ENCODE data around the gene NDUFAF4.

Gene NDUFAF4

DNA sequence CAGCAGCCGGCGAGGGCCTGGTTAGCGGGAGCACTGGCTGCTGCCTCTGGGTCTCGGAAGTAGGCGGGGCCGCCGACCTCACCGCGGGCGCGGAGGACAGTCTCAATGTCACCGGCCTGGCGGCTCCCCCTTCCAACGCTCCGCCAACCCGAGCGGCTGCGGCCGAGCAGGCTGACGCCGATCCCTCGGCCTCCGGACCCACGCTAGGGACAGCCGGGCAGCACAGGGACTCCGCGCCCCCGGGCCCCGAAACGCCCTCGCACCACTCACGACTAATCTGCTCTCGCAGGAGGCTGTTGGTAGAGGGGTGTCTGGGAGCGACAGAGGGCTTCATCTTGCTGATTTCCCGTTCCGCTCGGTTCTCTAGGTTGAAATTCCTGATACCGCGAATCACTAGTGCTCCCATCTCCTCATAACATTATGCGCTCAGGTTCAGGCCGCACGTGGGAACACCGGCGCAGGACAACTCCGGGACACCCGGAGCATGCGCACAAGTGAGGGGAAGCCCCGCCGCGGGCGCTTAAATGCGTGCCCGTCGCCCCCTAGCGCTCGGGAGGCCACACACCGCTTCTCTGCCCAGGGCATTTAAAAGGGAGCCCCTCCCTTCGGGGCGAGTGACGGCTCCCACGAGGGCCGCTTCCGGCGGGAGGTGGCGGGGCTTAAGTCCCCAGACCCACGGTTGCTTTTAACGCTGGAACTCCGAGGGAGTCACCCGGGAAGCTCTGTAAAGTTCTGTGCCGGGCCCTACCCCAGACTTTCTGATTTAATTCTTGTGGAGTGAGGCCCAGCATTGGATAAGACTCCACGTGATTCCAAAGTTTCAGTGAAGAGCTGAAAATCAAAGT is at the start of gene NDUFAF4:
Gene NDUFAF4 (minus strand): TSS at position 496 of the 845 bp plus-strand sequence. CDS start 90 bp downstream, at position 406.
- no peak for FAIRE-seq

DNA sequence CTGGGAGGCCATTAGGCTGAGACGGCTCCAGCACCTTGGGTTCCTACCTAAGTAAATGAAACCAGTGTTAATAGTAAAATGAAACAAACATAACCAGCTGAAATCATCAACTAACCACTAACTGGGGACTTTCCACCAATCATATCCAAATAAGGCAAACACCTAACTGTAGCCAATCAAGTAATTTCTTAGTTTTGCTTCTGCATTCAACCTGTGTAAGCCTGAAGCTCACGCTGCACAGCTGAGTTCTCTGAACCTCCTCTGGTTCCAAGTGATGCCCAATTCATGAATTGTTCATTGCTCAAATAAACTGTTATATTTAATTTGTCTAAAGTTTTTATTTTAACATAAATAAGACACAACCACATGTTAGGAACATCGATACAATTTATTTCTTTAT is 49.4 kb upstream of the NDUFAF4 start:
- no peak for FAIRE-seq

DNA sequence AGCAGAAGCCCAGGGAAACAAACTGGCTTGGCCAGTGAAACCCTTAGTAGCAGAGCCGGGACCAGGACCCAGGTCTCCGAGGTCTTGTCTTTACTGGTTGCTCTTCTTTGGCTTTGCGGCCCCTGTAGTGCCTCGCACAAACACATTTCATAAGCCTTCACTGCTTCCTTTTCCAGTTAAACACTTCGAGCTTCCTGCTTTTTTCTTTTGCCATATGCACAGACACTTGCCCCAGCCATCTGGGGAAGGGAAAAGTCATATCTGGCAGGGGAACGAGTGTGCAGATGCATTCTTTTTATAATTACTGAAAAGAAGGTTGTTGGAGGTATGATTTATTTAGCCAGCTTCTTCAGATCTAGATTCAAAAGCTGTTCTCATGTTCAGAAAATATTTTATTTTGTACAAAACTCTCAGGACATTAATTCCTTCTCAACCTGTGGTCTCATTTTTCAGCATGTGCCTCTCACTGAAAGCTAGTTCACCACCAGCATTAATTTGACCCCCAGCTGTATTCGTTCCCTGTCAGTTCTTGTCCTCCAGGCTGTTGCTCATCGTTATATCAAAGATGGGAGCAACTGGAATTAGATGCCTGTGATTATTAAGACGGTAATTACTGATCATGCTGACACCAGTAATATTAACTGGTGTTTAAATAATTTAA is 46.0 kb upstream of the NDUFAF4 start:
- no peak for FAIRE-seq

DNA sequence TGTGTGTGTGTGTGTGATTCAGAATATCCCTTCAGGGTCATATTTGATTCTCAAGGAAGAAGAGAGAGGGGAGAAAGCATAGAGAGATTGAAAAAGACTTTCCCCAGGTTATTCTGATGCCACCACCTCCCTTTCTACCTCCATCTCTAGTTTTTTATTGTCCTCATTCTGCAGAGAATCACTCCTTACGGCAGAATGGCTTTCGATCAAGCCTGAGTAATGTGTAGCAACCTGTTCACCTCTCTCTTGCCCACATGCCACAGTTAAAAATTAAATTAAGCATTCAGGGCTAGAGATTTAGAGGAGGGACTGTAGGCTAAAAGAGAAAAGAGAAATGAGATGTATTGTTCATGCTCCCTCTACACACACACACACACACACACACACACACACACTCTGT is 45.0 kb upstream of the NDUFAF4 start:
- no peak for FAIRE-seq

DNA sequence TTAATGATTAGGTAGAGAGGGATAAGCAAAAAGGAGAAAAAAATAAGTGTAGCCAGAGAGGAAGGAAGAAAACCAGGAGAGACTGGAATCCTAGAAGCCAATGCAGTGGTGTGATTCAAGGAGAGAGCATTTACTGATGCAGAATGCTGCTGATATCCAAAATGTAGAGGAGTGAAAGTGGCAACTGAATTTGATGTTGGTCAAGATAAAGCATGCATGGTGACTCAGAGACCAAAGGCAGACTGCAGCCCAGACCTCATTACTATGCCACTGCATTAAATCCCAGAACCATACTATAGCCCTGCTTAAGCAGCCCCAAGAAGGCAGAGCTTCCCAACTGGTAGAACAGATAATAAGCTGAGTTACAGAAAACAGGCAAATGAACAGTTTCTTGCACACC is 42.6 kb upstream of the NDUFAF4 start:
- no peak for FAIRE-seq

DNA sequence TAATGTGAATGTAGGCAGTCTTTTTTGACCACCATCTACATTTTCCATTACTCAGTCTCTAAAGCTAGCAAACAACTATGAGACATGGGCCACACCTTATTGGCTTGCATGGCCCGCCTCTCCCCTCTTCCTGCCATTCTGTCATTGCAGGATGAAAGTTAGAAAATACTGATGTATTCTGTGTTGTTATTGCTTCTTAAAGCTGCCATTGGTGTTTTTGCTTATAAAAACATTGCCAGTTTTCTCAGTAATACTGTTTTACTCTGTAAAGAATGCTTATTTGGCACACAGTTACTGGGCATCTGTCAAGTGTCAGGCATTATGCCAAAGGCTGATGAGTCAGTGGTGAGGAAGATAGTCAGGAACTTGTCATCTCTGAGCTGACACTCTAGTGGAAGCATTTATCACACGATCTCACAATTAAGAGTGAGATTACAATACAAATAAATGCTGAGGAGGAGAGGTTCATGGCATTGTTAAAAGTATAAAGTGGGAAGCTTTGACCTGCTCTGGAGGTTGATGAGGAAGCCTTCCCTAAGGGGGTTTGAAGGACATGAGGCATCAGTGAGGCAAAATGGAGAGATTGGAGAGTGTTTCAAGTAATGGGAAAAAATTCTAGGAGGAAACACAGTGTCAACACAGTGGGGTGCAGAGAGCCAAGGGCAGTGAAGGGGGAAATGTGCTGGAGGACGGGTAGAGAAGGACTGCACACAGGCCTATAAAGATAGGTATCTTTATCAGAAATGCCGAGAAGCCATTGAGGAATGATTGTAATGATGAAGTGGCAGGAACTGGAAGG is 41.5 kb upstream of the NDUFAF4 start:
- no peak for FAIRE-seq

DNA sequence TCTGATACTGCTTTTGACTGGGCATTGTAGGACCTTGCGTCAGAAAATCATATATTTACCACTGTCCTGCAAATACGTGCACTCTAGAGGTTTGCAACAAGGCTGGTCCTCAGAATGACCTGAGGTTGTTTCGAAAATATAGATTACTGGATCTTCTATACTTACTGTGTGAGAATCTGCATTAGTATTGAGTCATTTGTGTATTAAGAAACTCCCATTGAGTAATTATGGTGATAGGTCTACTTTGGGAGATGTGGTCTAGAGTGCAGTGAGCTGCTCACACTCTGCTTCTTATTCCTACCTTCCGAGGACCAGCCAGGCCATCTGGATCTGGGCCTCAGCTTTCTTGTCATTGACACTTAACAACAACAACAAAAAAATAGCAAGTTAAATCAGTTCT is 36.4 kb upstream of the NDUFAF4 start:
- no peak for FAIRE-seq

DNA sequence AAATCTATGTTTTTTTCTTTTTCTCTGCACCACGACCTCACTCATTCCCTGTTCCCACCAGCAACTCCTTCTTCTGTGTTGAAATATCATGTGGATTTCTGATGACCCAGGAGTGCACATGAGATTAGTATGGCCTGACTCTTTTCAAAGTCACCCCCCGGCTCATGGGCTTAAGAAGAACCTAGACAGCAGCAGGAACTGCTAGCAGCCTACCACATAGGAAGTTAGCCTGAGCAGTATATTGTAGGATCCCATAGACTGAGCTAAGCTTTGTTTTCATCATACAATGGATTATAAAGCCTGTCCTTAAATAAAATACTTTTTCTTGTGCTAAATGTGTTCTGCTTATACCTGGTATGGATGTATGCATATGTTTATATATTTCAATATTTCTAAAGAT is 33.5 kb upstream of the NDUFAF4 start:
- FAIRE-seq: no peak

DNA sequence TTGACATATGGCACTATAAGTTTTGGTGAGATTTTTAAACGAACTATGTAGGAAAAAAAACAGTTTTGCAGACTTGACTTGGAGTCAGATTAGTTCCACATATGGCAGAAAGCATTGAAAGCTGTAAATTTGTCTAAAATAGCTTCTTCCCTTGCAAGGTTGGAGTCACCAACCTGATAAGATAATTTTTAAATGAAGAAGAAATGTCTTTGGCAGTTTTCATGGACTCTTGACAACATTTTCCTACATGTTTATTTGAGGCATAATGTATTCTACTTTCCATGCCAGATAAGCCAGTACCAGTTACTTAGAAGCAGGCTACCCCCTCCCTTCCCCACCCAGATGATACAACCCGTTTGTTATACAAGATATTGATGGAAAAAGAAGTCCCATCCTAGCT is 32.0 kb upstream of the NDUFAF4 start:
- FAIRE-seq: no peak

DNA sequence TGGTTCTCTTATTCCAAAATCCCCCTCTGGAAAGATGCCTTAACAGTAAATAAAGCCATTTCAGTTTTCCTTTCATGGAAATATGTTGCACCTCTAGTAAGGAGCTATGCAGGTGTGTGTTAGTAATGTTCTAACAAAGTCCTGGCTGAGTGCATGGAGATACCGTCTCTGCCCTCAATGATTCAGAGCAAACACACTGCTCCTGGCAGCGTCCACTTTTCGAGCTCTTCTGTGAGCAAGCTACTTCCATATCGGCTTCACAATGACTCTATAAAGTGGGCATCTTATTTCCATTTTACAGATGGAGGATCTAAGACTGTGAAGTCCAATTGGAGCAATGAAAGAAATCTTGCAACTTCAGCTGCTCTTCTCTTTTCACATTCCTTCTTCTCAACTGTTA is 30.0 kb upstream of the NDUFAF4 start:
- no peak for FAIRE-seq

DNA sequence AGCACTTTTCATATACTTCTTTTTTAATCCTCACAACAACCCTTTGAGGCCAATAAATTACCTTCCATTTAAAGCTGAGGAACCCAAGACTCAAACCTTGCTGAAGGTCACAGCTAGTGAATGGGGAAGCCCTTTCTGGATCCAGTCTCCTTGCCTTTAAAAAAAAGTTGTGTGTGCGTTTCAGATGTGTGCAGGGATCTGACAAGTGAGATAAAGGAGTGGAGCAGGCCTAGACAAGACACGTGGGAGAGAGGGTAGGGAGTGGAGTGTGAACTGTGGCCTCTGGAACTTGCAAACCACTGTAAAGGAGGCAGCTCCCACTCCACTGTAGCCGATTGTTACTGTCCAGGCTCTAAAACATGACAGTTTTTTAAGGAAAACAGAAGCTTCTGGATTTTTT is 28.7 kb upstream of the NDUFAF4 start:
- FAIRE-seq: no peak

DNA sequence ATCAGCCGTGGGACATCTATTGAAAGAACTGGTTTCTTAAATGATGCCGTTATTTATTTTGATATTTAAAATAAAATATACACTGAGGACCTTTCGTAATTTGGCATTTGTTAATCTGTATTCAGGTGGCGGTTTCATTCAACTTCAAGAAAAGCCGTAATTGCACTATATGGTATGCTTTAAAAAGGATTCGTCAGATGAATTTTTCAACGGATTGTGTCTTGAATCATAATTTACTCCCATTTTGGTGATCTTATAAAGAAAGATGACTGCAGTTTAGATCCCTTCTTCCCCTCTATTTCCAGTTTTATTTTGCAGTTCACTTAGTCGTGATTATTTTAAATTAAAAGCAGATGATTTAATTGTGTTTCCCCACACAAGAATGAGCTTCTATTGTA is 27.6 kb upstream of the NDUFAF4 start:
- FAIRE-seq: no peak

DNA sequence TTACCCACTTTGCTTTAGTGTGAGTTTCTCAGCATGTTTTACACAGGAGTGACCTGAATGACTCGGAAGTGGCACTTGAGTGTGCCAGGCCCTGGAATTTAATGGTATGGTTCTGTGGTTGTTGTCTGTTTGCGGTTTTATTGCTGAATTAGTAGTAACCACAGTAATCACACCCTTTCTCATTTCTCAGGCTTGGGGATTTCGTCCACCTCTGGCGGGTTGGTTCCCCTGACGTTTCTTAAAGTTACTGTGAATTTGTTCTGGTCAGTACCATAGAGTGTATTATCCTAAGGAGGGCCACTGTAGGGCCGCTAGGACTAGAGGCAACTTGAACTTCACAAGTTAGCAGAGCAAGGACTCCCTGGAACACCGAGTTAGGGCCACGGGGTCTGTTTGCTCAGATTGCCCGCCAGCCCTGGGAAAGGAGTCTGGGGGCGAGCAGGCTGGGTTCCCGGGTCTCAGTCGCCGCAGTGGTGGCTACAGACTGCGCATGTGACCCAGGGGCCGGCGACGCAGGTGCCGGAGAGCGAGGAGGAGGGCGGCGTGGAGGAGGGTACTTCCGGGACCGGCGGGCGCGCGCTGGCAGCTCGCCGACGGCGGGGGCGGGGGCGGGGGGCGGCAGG is 26.3 kb upstream of the NDUFAF4 start:
- no peak for FAIRE-seq

DNA sequence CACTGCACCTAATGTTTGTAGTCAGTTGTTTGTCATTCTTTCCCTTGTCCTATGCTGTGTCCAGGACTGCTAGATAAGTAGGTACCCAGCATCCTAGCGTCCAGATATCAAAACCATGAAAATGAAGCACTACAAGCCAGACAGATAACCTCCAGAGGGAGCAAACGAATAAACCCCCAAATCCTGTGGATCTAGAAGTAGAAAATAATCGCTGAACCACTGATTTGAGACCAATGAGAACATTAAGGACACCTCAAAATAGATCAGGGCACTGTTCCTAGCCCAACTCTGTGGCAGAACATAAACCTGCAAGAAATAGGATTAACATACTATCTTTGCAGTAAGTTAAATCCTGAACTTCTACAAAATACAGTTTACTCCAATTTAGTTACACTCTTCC is 25.7 kb upstream of the NDUFAF4 start:
- FAIRE-seq: no peak

DNA sequence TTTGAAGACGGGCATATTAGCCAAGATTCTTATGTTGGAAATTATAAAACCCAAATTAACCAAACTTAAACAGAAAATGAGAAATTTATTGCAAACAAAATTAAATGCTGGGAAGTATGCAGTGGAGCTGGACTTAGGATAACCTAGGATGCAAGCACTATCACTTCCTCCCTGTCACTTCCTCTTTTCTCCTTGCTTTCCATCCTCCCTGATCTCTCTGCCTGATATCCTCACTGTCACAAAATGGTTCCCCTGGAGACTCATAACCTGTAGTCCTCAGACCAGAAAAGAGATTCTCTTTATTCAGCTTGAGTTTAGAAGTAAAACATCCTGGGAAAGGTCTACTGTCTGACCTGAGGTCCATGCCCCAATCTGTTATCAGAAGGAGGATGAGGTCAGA is 19.4 kb upstream of the NDUFAF4 start:
- FAIRE-seq: no peak

DNA sequence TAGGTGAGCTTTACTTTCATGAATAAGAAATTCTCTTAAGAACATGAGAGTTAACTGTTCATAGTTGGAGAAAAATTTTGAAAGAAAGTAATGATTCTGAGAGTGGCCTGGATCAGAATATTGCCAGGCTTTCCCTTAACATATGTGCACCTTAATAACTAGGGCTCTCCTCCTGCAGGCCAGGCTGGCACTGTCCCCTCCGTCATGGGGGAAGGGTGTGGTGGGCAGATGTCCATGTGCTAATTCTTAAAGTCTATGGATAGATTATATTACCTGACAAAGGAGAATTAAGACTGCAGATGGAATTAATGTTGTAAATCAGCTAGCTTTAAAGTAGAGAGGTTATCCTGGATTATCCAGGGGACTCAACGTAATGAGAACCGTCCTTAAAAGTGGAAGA is 15.9 kb upstream of the NDUFAF4 start:
- no peak for FAIRE-seq

DNA sequence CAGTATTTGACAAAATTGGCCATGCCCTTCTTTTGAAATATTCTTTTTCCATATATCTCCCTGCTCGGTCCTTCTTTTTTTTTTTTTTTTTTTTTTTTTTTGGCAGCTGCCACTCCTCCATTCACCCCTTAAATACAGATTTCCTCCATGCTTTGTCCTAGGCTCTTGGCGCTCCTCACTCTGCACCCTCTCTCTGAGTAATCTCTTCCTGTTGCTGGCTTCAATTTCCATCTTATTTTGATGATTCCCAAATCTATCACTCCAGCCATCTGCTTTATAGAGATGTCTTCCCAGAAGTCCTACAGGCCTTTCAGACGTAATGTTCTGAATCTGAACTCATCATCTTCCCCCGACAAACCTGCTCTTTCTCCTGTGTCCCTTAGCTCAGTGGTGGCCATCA is 14.1 kb upstream of the NDUFAF4 start:
- no peak for FAIRE-seq

DNA sequence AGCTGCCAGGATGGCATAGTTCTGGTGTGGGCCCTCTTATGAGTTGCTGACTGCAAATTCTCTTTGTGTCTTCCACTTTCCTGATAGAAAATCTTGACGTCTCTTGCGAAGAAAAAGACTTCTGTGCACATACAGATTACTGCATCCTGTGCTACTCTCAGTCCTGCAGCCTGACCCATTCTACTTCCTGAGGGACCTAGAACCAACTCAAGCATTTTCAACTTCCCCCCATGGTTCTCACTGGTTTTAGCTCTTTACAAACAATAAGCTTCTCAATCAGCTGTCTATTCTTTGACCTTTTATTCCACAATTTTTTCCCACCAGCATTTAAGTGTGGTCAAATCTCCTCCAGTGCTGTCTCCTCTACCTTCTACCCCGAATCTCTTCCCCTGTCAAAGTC is 13.5 kb upstream of the NDUFAF4 start:
- FAIRE-seq: no peak

DNA sequence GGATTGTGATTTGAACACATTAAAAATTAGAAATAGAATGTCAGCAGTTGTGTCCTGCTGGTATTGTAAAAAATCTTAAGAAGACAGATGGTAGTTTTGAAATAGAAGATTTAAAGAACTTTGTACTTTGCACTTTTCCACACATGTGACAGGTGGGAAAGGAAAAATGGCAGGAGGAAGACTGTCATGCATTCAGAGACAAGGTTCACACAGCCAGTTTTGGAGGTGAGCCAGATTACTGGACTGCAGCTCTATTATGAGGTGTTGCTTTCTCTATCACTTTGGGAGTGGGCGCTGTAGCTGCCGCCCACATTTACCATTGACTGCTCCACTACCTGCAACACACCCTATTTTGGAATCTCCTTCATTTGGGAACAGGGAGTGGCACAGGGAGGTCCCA is 12.1 kb upstream of the NDUFAF4 start:
- no peak for FAIRE-seq

DNA sequence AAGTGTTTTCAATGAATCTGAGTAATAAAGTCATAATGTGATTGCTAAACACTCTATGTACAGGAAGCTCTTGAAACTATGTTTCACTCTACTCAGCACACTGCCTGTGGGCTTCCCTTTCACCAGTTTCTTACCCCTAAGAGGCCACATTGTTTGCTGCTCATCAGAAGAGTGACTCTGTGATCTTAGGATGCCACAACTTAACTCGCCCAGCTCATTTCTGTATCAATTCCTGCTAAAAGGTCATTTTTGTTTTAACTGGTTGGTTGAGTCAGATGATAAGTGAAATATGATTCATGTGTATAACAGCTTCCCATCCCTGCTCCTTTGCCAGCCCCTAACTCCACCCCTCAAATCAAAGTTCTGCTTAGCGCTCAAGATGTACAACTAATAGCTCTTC is 9.8 kb upstream of the NDUFAF4 start:
- FAIRE-seq: no peak

DNA sequence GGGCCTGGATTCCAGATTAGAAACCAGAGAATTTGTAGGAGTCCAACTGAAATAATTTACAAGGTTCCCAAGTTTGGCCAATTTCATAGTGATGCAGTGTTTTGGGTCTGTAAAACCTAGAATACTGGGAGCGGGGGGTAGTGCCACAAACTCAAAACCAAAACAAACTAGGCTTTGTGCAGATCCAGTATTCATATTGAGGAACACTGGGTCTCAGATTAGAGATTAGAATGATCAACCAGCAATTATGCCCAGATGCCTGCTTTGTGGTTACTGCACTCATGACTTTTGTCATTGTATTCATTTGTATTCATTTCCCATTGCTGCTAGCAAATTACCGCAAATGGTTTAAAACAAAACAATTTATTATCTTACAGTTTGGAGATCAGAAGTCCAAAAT is 3.2 kb upstream of the NDUFAF4 start:
- FAIRE-seq: no peak

DNA sequence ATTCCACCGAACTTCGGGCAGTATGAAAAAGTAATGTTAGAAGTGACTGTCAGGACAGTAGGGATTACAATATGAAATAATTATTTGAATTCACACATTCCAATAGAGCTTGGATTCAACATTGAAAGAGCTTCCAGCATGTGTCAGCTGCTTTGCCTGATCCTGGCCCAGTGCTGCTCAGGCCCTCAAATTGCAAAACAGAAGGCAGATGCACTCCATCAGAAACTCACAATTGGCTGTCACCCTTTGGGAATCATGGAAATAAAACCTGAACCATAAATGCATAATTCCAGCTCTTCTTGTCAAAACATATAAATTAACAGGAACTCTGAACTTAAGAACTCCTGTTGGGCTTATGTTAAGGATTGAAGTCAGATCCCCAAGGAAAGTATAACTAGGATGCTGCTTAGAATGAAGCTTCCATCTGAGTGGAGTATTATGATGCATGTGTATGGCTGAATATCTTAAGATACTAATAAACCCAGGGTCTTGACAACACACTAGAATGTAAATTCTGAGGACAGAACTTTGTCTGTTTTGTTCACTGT is 1.8 kb upstream of the NDUFAF4 start:
- FAIRE-seq: no peak

DNA sequence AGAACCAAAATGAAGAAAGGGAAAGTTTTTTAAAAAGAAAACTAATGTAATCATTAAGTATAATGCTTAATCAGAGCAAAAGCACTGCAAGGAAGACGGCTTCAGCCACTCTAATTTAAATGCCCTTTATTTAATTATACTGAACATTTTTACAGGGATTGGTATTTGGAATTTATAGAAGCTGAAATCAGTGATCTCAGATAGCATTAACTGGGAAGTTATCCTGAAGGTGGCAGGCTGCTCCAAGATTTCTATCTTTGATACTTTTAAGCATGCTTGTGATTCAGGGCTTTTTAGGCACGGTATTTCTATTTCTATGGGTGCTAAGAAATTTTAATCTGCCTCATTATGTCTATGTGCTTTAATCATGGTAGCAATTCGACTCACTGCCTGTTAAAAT is 1.3 kb upstream of the NDUFAF4 start:
- FAIRE-seq: peak; percentile 33

Data from TTC549 (cell line).